GM23248 (cell line): ENCODE data around the gene SNRPA.

Experiments
- EZH2 ChIP-seq: fragments of 200-600 bp; sonication (generic); IDR thresholded peaks from 2 replicates; pipeline ENCODE4 v1.6.1; 2018; ENCODE audit warnings: antibody characterized with exemption, mild to moderate bottlenecking; ENCODE audit not compliant: insufficient read depth, poor library complexity, severe bottlenecking
- EZH2phosphoT487 ChIP-seq: fragments of 200-600 bp; sonication (generic); IDR thresholded peaks from 2 replicates; pipeline ENCODE4 v1.6.1; 2018; ENCODE audit warnings: antibody characterized with exemption, moderate library complexity, mild to moderate bottlenecking, low read depth; ENCODE audit not compliant: insufficient read depth

DNA sequence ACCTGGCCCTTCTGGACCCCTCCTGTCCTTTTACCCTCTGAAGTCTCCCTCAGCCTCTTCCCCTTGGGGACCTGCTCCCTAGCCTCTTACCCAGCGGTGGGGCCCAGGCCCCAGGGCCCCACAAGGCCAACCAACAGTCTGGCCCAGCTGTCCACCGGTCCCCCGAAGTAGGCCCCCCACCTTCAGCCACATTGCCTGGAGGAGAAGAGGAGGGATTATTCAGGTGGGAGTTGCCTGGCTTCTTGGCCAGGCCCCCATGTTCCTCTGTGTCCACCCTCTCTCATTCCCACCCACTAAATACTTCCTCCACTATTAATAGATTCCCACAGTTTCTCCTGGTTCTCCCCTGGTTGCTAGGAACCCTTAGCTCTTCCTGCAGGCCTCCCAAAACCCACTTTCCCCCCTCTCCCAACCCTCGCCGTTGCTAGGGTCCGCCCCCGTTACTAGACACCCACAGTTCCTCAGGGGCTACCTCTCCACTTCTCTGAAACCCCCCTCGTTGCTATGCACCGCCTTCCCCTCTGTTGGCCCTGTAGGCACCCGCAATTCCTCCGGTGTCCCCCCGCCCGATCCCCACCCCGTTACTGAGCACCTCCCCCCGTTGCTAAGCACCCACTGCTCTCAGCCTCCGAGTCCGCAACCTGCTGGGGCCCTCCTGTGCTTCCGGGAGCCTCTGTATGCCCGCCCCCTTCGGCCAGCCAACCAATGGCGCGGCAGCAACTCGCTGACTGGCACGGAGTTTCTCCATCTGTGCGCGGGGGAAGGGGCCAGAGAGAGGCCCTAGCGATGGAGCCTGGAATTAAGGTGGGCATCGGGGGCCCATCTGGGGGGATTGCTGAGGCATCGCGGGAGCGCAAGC, 36.3 kb upstream of the SNRPA start:
- TF ChIP-seq EZH2phosphoT487 (no peak), EZH2 (no peak)
